HG02623 (cell line): ENCODE measurements around the gene PRPSAP2.
"Not testable (repeated sequence)": the region's sequence is repeated elsewhere in the genome, so short reads cannot be mapped to it uniquely, and the experiment has no call there.

ENCODE experiments used
- ATAC-seq: cut with Tn5 transposase; IDR thresholded peaks from one replicate; pipeline ENCODE4 v1.9.1; 2021; ENCODE audit warnings: moderate library complexity; ENCODE audit not compliant: unreplicated experiment

Gene PRPSAP2

GRCh38 chr17:18857864-18858566 lies at the start of gene PRPSAP2:
TSS of gene PRPSAP2 (plus strand) at chr17:18858131. CDS start at chr17:18865834, 7,703 bp downstream.
- peak; percentile 42 for ATAC-seq

- ATAC-seq: not testable (repeated sequence)
Observed at GRCh38 chr17:18815924-18816323, 42.0 kb upstream of the PRPSAP2 start.

GRCh38 chr17:18816489-18817371 lies 41.2 kb upstream of the PRPSAP2 start:
- ATAC-seq: not testable (repeated sequence)

- not testable (repeated sequence) for ATAC-seq
Observed at GRCh38 chr17:18821430-18821829, 36.5 kb upstream of the PRPSAP2 start.

GRCh38 chr17:18827613-18828012 lies 30.3 kb upstream of the PRPSAP2 start:
- not testable (repeated sequence) for ATAC-seq

- no peak for ATAC-seq
Observed at GRCh38 chr17:18848501-18848900, 9.4 kb upstream of the PRPSAP2 start.

- no peak for ATAC-seq
Observed at GRCh38 chr17:18850679-18851078, 7.3 kb upstream of the PRPSAP2 start.

- ATAC-seq: no peak
Observed at GRCh38 chr17:18851201-18851600, 6.7 kb upstream of the PRPSAP2 start.

GRCh38 chr17:18854956-18855355 lies 3.0 kb upstream of the PRPSAP2 start:
- no peak for ATAC-seq

GRCh38 chr17:18855831-18856569 lies 1.9 kb upstream of the PRPSAP2 start:
- peak; percentile 75 for ATAC-seq

- no peak for ATAC-seq
Observed at GRCh38 chr17:18856570-18856915, 1.4 kb upstream of the PRPSAP2 start.

GRCh38 chr17:18858567-18859245 lies 775 bp downstream of the PRPSAP2 start:
- ATAC-seq: no peak

GRCh38 chr17:18859256-18859655 lies 1.3 kb downstream of the PRPSAP2 start:
- no peak for ATAC-seq

- no peak for ATAC-seq
Observed at GRCh38 chr17:18860161-18860972, 2.4 kb downstream of the PRPSAP2 start.

- no peak for ATAC-seq
Observed at GRCh38 chr17:18862011-18862410, 4.1 kb downstream of the PRPSAP2 start.

- not testable (repeated sequence) for ATAC-seq
Observed at GRCh38 chr17:18864996-18865395, 7.1 kb downstream of the PRPSAP2 start.

- ATAC-seq: no peak
Observed at GRCh38 chr17:18866866-18867813, 9.2 kb downstream of the PRPSAP2 start.

- ATAC-seq: no peak
Observed at GRCh38 chr17:18877104-18877645, 19.2 kb downstream of the PRPSAP2 start.
